ENCODE data around the gene UBAP1. TPM values are rescaled to one million over a fixed set of nuclear protein-coding genes. Genes with fewer than 3 reads are reported as not detected.
"Not testable (repeated sequence)": the region's sequence is repeated elsewhere in the genome, so short reads cannot be mapped to it uniquely, and the experiment has no call there.

The UBAP1 gene
- total and polyA plus RNA-seq, 4 donors: 32.3 to 74.1 (median 51.6) TPM

GRCh38 chr9:34219421-34219820, 40.6 kb downstream of the UBAP1 start:
- Histone ChIP-seq H3K27me3 (ENCODE audit: control insufficient read depth, insufficient read depth, low read length) (no peaks in the 10 kb centered on the region), H3K27ac (ENCODE audit: low read depth, low read length) (no peak overlapping the region), H3K36me3 (ENCODE audit: control insufficient read depth, insufficient read depth, low read length) (no peaks in the 10 kb centered on the region), H3K9me3 (ENCODE audit: control insufficient read depth, insufficient read depth, low read length) (no peaks in the 10 kb centered on the region), H3K4me1 (ENCODE audit: control insufficient read depth, insufficient read depth, low read length) (no peaks in the 10 kb centered on the region), H3K4me3 (ENCODE audit: low read depth, low read length) (no peak overlapping the region)
- DNase-seq (ENCODE audit: low read depth in 4 of 6, low spot score in 6 of 6): no peak
- WGBS (ENCODE audit: insufficient coverage): no CpG with 5 or more reads among the region's 1 CpG

- H3K4me1 ChIP-seq (ENCODE audit: control insufficient read depth, insufficient read depth, low read length): no peaks in the 10 kb centered on the region
- no peaks in the 10 kb centered on the region for H3K36me3 ChIP-seq (ENCODE audit: control insufficient read depth, insufficient read depth, low read length)
- WGBS (ENCODE audit: insufficient coverage): 100% methylated on average over 2 of the region's 8 CpGs
- H3K4me3 ChIP-seq (ENCODE audit: low read depth, low read length): no peak overlapping the region
- no peaks in the 10 kb centered on the region for H3K27me3 ChIP-seq (ENCODE audit: control insufficient read depth, insufficient read depth, low read length)
- no peak for DNase-seq (ENCODE audit: low read depth in 4 of 6, low spot score in 6 of 6)
- no peaks in the 10 kb centered on the region for H3K9me3 ChIP-seq (ENCODE audit: control insufficient read depth, insufficient read depth, low read length)
- H3K27ac ChIP-seq (ENCODE audit: low read depth, low read length): no peak overlapping the region
These were observed 41.4 kb downstream of the UBAP1 start for GRCh38 chr9:34220218-34220617.

GRCh38 chr9:34224349-34224748, 45.5 kb downstream of the UBAP1 start:
- 98% methylated on average over 7 of the region's 12 CpGs for WGBS (ENCODE audit: insufficient coverage)
- no peaks in the 10 kb centered on the region for H3K4me1 ChIP-seq (ENCODE audit: control insufficient read depth, insufficient read depth, low read length)
- H3K27ac ChIP-seq (ENCODE audit: low read depth, low read length): no peak overlapping the region

GRCh38 chr9:34226144-34226760, 47.4 kb downstream of the UBAP1 start:
- not testable (repeated sequence) for H3K36me3 ChIP-seq (ENCODE audit: control insufficient read depth, insufficient read depth, low read length); H3K4me3 ChIP-seq (ENCODE audit: low read depth, low read length); DNase-seq (ENCODE audit: low read depth in 4 of 6, low spot score in 6 of 6); H3K27me3 ChIP-seq (ENCODE audit: control insufficient read depth, insufficient read depth, low read length); H3K27ac ChIP-seq (ENCODE audit: low read depth, low read length); H3K9me3 ChIP-seq (ENCODE audit: control insufficient read depth, insufficient read depth, low read length); H3K4me1 ChIP-seq (ENCODE audit: control insufficient read depth, insufficient read depth, low read length)
- WGBS (ENCODE audit: insufficient coverage): 100% methylated on average over 5 of the region's 9 CpGs

More at GRCh38 chr9:34224349-34224748, 45.5 kb downstream of the UBAP1 start:
- no peaks in the 10 kb centered on the region for H3K36me3 ChIP-seq (ENCODE audit: control insufficient read depth, insufficient read depth, low read length)
- H3K27me3 ChIP-seq (ENCODE audit: control insufficient read depth, insufficient read depth, low read length): no peaks in the 10 kb centered on the region
- H3K9me3 ChIP-seq (ENCODE audit: control insufficient read depth, insufficient read depth, low read length): no peaks in the 10 kb centered on the region
- H3K4me3 ChIP-seq (ENCODE audit: low read depth, low read length): no peak overlapping the region
- DNase-seq (ENCODE audit: low read depth in 4 of 6, low spot score in 6 of 6): no peak

GRCh38 chr9:34227445-34227844, 48.6 kb downstream of the UBAP1 start:
- Histone ChIP-seq H3K4me3 (ENCODE audit: low read depth, low read length) (no peak overlapping the region), H3K36me3 (ENCODE audit: control insufficient read depth, insufficient read depth, low read length) (no peaks in the 10 kb centered on the region), H3K9me3 (ENCODE audit: control insufficient read depth, insufficient read depth, low read length) (no peaks in the 10 kb centered on the region), H3K4me1 (ENCODE audit: control insufficient read depth, insufficient read depth, low read length) (no peaks in the 10 kb centered on the region), H3K27me3 (ENCODE audit: control insufficient read depth, insufficient read depth, low read length) (no peaks in the 10 kb centered on the region), H3K27ac (ENCODE audit: low read depth, low read length) (no peak overlapping the region)
- WGBS (ENCODE audit: insufficient coverage): 100% methylated on average over 1 of the region's 2 CpGs
- no peak for DNase-seq (ENCODE audit: low read depth in 4 of 6, low spot score in 6 of 6)

GRCh38 chr9:34230556-34230955, 51.7 kb downstream of the UBAP1 start:
- Histone ChIP-seq H3K36me3 (ENCODE audit: control insufficient read depth, insufficient read depth, low read length) (peaks cover 4% of the 10 kb centered on the region), H3K27ac (ENCODE audit: low read depth, low read length) (no peak overlapping the region), H3K27me3 (ENCODE audit: control insufficient read depth, insufficient read depth, low read length) (no peaks in the 10 kb centered on the region), H3K4me3 (ENCODE audit: low read depth, low read length) (no peak overlapping the region), H3K4me1 (ENCODE audit: control insufficient read depth, insufficient read depth, low read length) (no peaks in the 10 kb centered on the region), H3K9me3 (ENCODE audit: control insufficient read depth, insufficient read depth, low read length) (no peaks in the 10 kb centered on the region)
- no peak for DNase-seq (ENCODE audit: low read depth in 4 of 6, low spot score in 6 of 6)
- WGBS (ENCODE audit: insufficient coverage): 92% methylated on average over 2 of the region's 4 CpGs

- no peak overlapping the region for H3K4me3 ChIP-seq (ENCODE audit: low read depth, low read length)
- peaks cover 12% of the 10 kb centered on the region for H3K36me3 ChIP-seq (ENCODE audit: control insufficient read depth, insufficient read depth, low read length)
- no peak overlapping the region for H3K27ac ChIP-seq (ENCODE audit: low read depth, low read length)
- DNase-seq (ENCODE audit: low read depth in 4 of 6, low spot score in 6 of 6): no peak
- no peaks in the 10 kb centered on the region for H3K27me3 ChIP-seq (ENCODE audit: control insufficient read depth, insufficient read depth, low read length)
- WGBS (ENCODE audit: insufficient coverage): no CpG with 5 or more reads among the region's 2 CpGs
- no peaks in the 10 kb centered on the region for H3K9me3 ChIP-seq (ENCODE audit: control insufficient read depth, insufficient read depth, low read length)
- no peaks in the 10 kb centered on the region for H3K4me1 ChIP-seq (ENCODE audit: control insufficient read depth, insufficient read depth, low read length)
These were observed 53.4 kb downstream of the UBAP1 start for GRCh38 chr9:34232201-34232600.

- Histone ChIP-seq H3K27me3 (ENCODE audit: control insufficient read depth, insufficient read depth, low read length) (no peaks in the 10 kb centered on the region), H3K4me3 (ENCODE audit: low read depth, low read length) (no peak overlapping the region), H3K27ac (ENCODE audit: low read depth, low read length) (no peak overlapping the region), H3K9me3 (ENCODE audit: control insufficient read depth, insufficient read depth, low read length) (no peaks in the 10 kb centered on the region), H3K4me1 (ENCODE audit: control insufficient read depth, insufficient read depth, low read length) (no peaks in the 10 kb centered on the region), H3K36me3 (ENCODE audit: control insufficient read depth, insufficient read depth, low read length) (peaks cover 12% of the 10 kb centered on the region)
- no peak for DNase-seq (ENCODE audit: low read depth in 4 of 6, low spot score in 6 of 6)
- 100% methylated on average over 1 of the region's 1 CpG for WGBS (ENCODE audit: insufficient coverage)
These were observed 54.8 kb downstream of the UBAP1 start for GRCh38 chr9:34233672-34234071.

GRCh38 chr9:34237836-34238235, 59.0 kb downstream of the UBAP1 start:
- peaks cover 27% of the 10 kb centered on the region for H3K36me3 ChIP-seq (ENCODE audit: control insufficient read depth, insufficient read depth, low read length)
- no peak overlapping the region for H3K4me3 ChIP-seq (ENCODE audit: low read depth, low read length)
- peaks cover 4% of the 10 kb centered on the region for H3K4me1 ChIP-seq (ENCODE audit: control insufficient read depth, insufficient read depth, low read length)
- H3K27ac ChIP-seq (ENCODE audit: low read depth, low read length): no peak overlapping the region
- WGBS (ENCODE audit: insufficient coverage): 83% methylated on average over 1 of the region's 4 CpGs
- no peak for DNase-seq (ENCODE audit: low read depth in 4 of 6, low spot score in 6 of 6)
- H3K9me3 ChIP-seq (ENCODE audit: control insufficient read depth, insufficient read depth, low read length): no peaks in the 10 kb centered on the region
- H3K27me3 ChIP-seq (ENCODE audit: control insufficient read depth, insufficient read depth, low read length): no peaks in the 10 kb centered on the region

GRCh38 chr9:34240006-34240405, 61.2 kb downstream of the UBAP1 start:
- Histone ChIP-seq H3K4me1 (ENCODE audit: control insufficient read depth, insufficient read depth, low read length) (peaks cover 10% of the 10 kb centered on the region), H3K9me3 (ENCODE audit: control insufficient read depth, insufficient read depth, low read length) (no peaks in the 10 kb centered on the region), H3K27ac (ENCODE audit: low read depth, low read length) (no peak overlapping the region), H3K4me3 (ENCODE audit: low read depth, low read length) (no peak overlapping the region), H3K36me3 (ENCODE audit: control insufficient read depth, insufficient read depth, low read length) (peaks cover 34% of the 10 kb centered on the region), H3K27me3 (ENCODE audit: control insufficient read depth, insufficient read depth, low read length) (no peaks in the 10 kb centered on the region)
- DNase-seq (ENCODE audit: low read depth in 4 of 6, low spot score in 6 of 6): no peak
- no CpG with 5 or more reads among the region's 1 CpG for WGBS (ENCODE audit: insufficient coverage)

Data from spinal cord (tissue), 10 donors.